HepG2 (cell line): ENCODE results near the gene ANKS1A. TPM values are rescaled to one million over a fixed set of nuclear protein-coding genes. Genes with fewer than 3 reads are reported as not detected.

ENCODE experiments used
- ATAC-seq: fragments of 200-7000 bp; cut with Tn5 transposase; 3 replicates; pipeline ENCODE4 v1.9.1; 2020; ENCODE audit warnings: mild to moderate bottlenecking, moderate library complexity
- BruUV-seq: library from RNA; stranded (reverse); fragments of 400-500 nt; replicated peaks from 2 replicates; lab custom pipeline; 2021; lab: Mats Ljungman, UMichigan
- CTCF ChIA-PET: fragments of 300-600 bp; formaldehyde crosslinking; extraction: SDS; loops from one replicate; lab custom pipeline; 2021; ENCODE audit warnings: low total read pairs, inconsistent platforms, low intra/inter-chr PET ratio; lab: Yijun Ruan, JAX
- POLR2A ChIA-PET: fragments of 350-600 bp; sonication (Branson Sonifier 250); formaldehyde crosslinking; loops from one replicate; lab custom pipeline; 2020; ENCODE audit warnings: antibody characterized with exemption, inconsistent platforms; lab: Yijun Ruan, JAX
- DNase-seq: peaks from one replicate; pipeline ENCODE4 v3.0.0-alpha.2; 2015; ENCODE audit warnings: low spot score
- FAIRE-seq: peaks from 3 replicates; lab custom pipeline; 2011; peaks lifted over from hg19 to GRCh38; lab: Jason Lieb, UNC
- H2AFZ ChIP-seq: one replicate; pipeline ENCODE4 v1.6.1; 2011; ENCODE audit warnings: low read length, inconsistent platforms
- H3K27ac ChIP-seq: fragments of 300-600 bp; 3 replicates; pipeline ENCODE4 v1.8.0; 2011; ENCODE audit warnings: mixed run types, mild to moderate bottlenecking, mixed read lengths, low read length, inconsistent platforms; ENCODE audit not compliant: insufficient read depth; ENCODE audit errors: extremely low read length
- H3K27me3 ChIP-seq, 2 experiments: fragments of 200-600 bp in 1 of 2; 2 replicates in 1 of 2; 3 replicates in 1 of 2; pipeline versions ENCODE4 v1.6.0 to v1.8.0; 2011; ENCODE audit warnings: low read length in 2 of 2, mild to moderate bottlenecking in 2 of 2, moderate library complexity in 2 of 2, inconsistent platforms in 1 of 2; ENCODE audit not compliant: insufficient read depth in 2 of 2, control insufficient read depth in 1 of 2
- H3K36me3 ChIP-seq, 2 experiments: fragments of 200-600 bp in 1 of 2; replicated peaks in 1 of 2; 2 replicates in 1 of 2; 3 replicates in 1 of 2; pipeline versions ENCODE4 v1.5.1 to v1.8.0; 2011; ENCODE audit warnings: low read length in 2 of 2, inconsistent platforms in 1 of 2; ENCODE audit not compliant: insufficient read depth in 2 of 2, control insufficient read depth in 1 of 2
- H3K4me1 ChIP-seq: 2 replicates; pipeline ENCODE4 v1.5.1; 2012; ENCODE audit warnings: low read length, inconsistent platforms; ENCODE audit not compliant: insufficient read depth
- H3K4me2 ChIP-seq: 2 replicates; pipeline ENCODE4 v1.6.0; 2011; ENCODE audit warnings: low read depth, low read length, inconsistent platforms
- H3K4me3 ChIP-seq, 3 experiments: fragments of 200-600 bp in 1 of 3; sonication (generic), shearing (Covaris generic) in 1 of 3; replicated peaks in 1 of 3; 2 replicates each; pipeline ENCODE4 v1.5.1; 2011 to 2016; ENCODE audit warnings: low read length in 3 of 3, inconsistent platforms in 2 of 3, low read depth in 2 of 3, mild to moderate bottlenecking in 2 of 3, control low read depth in 1 of 3, mixed read lengths in 1 of 3; ENCODE audit not compliant: insufficient read depth in 1 of 3
- H3K79me2 ChIP-seq: one replicate; pipeline ENCODE4 v1.6.1; 2011; ENCODE audit warnings: low read length, inconsistent platforms; ENCODE audit not compliant: insufficient read depth
- H3K9ac ChIP-seq: 2 replicates; pipeline ENCODE4 v1.6.0; 2011; ENCODE audit warnings: mild to moderate bottlenecking, low read depth, low read length, inconsistent platforms; ENCODE audit not compliant: insufficient read depth
- H3K9me3 ChIP-seq: 2 replicates; pipeline ENCODE4 v1.5.1; 2012; ENCODE audit warnings: mild to moderate bottlenecking, low read length
- H4K20me1 ChIP-seq: 2 replicates; pipeline ENCODE4 v1.6.0; 2011; ENCODE audit warnings: inconsistent platforms, mild to moderate bottlenecking, low read length, moderate library complexity; ENCODE audit not compliant: insufficient read depth
- ARNT2 ChIP-seq: sonication (generic); formaldehyde crosslinking; IDR thresholded peaks from 2 replicates; pipeline ENCODE4 v1.8.0; 2022; ENCODE audit warnings: mild to moderate bottlenecking, low read depth, missing genetic modification reagents, moderate library complexity
- ASH2L ChIP-seq: fragments of 300-600, 200-600 bp; sonication (generic); IDR thresholded peaks from 2 replicates; pipeline ENCODE4 v1.7.0; 2017; ENCODE audit warnings: low read depth, mild to moderate bottlenecking, moderate library complexity, mixed read lengths, low read length; ENCODE audit not compliant: insufficient read length
- GTF2F1 ChIP-seq: fragments of 150-350 bp; IDR thresholded peaks from 2 replicates; pipeline ENCODE4 v1.6.1; 2014; ENCODE audit warnings: low read length
- HNRNPH1 ChIP-seq: fragments of 200-400 bp; formaldehyde crosslinking; optimal IDR thresholded peaks from 2 replicates; pipeline ENCODE3; 2017; ENCODE audit warnings: mild to moderate bottlenecking, low read depth, low read length
- NAIF1 ChIP-seq: sonication (generic); formaldehyde crosslinking; IDR thresholded peaks from 2 replicates; pipeline ENCODE4 v1.5.0; 2020; ENCODE audit warnings: mild to moderate bottlenecking, missing genetic modification reagents, borderline replicate concordance
- POGK ChIP-seq: sonication (generic); formaldehyde crosslinking; conservative IDR thresholded peaks from 2 replicates; pipeline ENCODE4 v1.8.0; 2022; ENCODE audit warnings: mild to moderate bottlenecking, moderate library complexity, missing genetic modification reagents
- SRSF4 ChIP-seq: fragments of 200-400 bp; formaldehyde crosslinking; IDR thresholded peaks from one replicate; pipeline ENCODE4 v1.6.1; 2018; ENCODE audit warnings: mild to moderate bottlenecking, low read depth, low read length, moderate library complexity; ENCODE audit not compliant: poor library complexity, severe bottlenecking
- TBL1XR1 ChIP-seq: fragments of 150-350 bp; IDR thresholded peaks from 2 replicates; pipeline ENCODE4 v1.6.1; 2014; ENCODE audit warnings: borderline replicate concordance, low read length; ENCODE audit not compliant: partially characterized antibody
- ZFP41 ChIP-seq: sonication (generic); formaldehyde crosslinking; IDR thresholded peaks from 2 replicates; pipeline ENCODE4 v1.4.0; 2020; ENCODE audit warnings: mild to moderate bottlenecking, missing genetic modification reagents, borderline replicate concordance
- ZFX ChIP-seq: sonication (generic); formaldehyde crosslinking; IDR thresholded peaks from 2 replicates; pipeline ENCODE4 v1.4.0; 2020; ENCODE audit warnings: mild to moderate bottlenecking, low read depth, missing genetic modification reagents, moderate library complexity
- ZNF121 ChIP-seq: sonication (generic); formaldehyde crosslinking; IDR thresholded peaks from 2 replicates; pipeline ENCODE4 v1.5.0; 2020; ENCODE audit warnings: mild to moderate bottlenecking, missing genetic modification reagents
- ZNF282 ChIP-seq: fragments of 450-650 bp; IDR thresholded peaks from 2 replicates; pipeline ENCODE4 v1.6.1; 2018; ENCODE audit not compliant: partially characterized antibody
- WGBS: methylation state at CpG from one replicate; pipeline ENCODE4 v1.1.6; 2017; ENCODE audit warnings: low lambda C conversion rate; 5-methylcytosine and 5-hydroxymethylcytosine counted together
- in situ Hi-C: cut with HindIII; loops from 2 replicates; pipeline ENCODE4 v1.10.0; 2017; ENCODE audit warnings: low pct_unique_long_range_greater_than_20kb; ENCODE audit not compliant: extremely low pct_ligation_motif_present
- intact Hi-C: fragments of 100-400 bp; cut with micrococcal nuclease; formaldehyde crosslinking; loops from one replicate; pipeline ENCODE4 v1.10.0; 2022; ENCODE audit not compliant: unreplicated experiment
- polyA plus RNA-seq, 8 experiments: library from polyadenylated mRNA; depleted of rRNA in 3 of 8; stranded (reverse) in 7 of 8; unstranded in 1 of 8; fragments of >200 nt; fragmentation: Illumina TruSeq in 4 of 8; extraction: Trizol in 4 of 8; gene quantifications; 2 replicates each; pipeline versions ENCODE4 v1.2.1 to v1.2.3, GENCODE V29; 2011 to 2016; ENCODE audit warnings: low read depth in 4 of 8, missing spikeins in 1 of 8, mixed read lengths in 1 of 8; ENCODE audit not compliant: insufficient read depth in 1 of 8
- total RNA-seq, 5 experiments: library from RNA; depleted of rRNA; stranded (reverse); fragments of >200 nt; fragmentation: Illumina TruSeq; extraction: Trizol; gene quantifications; 2 replicates each; pipeline ENCODE4 v1.2.3, GENCODE V29; 2016; ENCODE audit warnings: low read depth in 1 of 5

ANKS1A gene
- total and polyA plus RNA-seq, 2 of the 13 experiments (the other 11 are each of a cell fraction or from before 2014, with no cell fraction given) = 7.2 to 15.1 TPM

GRCh38 chr6:34949636-34950035, 60.6 kb downstream of the ANKS1A start:
- no peaks in the 10 kb centered on the region for H3K36me3 ChIP-seq
- no peaks in the 10 kb centered on the region for H3K27me3 ChIP-seq
- FAIRE-seq = no peak
- WGBS = 88% methylated on average over 3 of the region's 3 CpGs
- H3K79me2 ChIP-seq = peaks cover 8% of the 10 kb centered on the region
- H3K4me1 ChIP-seq = peaks cover 45% of the 10 kb centered on the region
- ChIA-PET POLR2A (interaction anchor here (1.0 kb wide), 1 partner anchor 62 kb away, joined by 3 read pairs; the partner anchor contains the start of gene TAF11), CTCF (no interaction called here)
- no peak overlapping the region for H3K27ac ChIP-seq
- no peaks in the 10 kb centered on the region for H3K9me3 ChIP-seq
- no peak overlapping the region for H3K9ac ChIP-seq
- H2AFZ ChIP-seq = no peak overlapping the region
- ATAC-seq = no peak
- intact Hi-C loops (no loop called here), in situ Hi-C loops (no loop called here)
- H3K4me2 ChIP-seq = no peak overlapping the region
- H4K20me1 ChIP-seq = no peaks in the 10 kb centered on the region
- no TSS peak for BruUV-seq
- TF ChIP-seq ARNT2 (CRISPR knock-in tag) = no peak
- TF ChIP-seq ZFP41 (CRISPR knock-in tag) = no peak
- TF ChIP-seq TBL1XR1 = no peak
- TF ChIP-seq ZNF121 (CRISPR knock-in tag) = no peak
- no peak for TF ChIP-seq HNRNPH1
- TF ChIP-seq NAIF1 (CRISPR knock-in tag) = no peak
- no peak for TF ChIP-seq ZNF282
- no peak for TF ChIP-seq GTF2F1
- H3K4me3 ChIP-seq = no peak overlapping the region
- no peak for DNase-seq

GRCh38 chr6:34950849-34951248, 61.8 kb downstream of the ANKS1A start:
- no peak for FAIRE-seq
- Histone ChIP-seq H3K36me3 (no peaks in the 10 kb centered on the region), H2AFZ (no peak overlapping the region), H3K4me3 (no peak overlapping the region), H4K20me1 (no peaks in the 10 kb centered on the region), H3K27me3 (no peaks in the 10 kb centered on the region), H3K4me1 (peaks cover 36% of the 10 kb centered on the region), H3K27ac (no peak overlapping the region), H3K9me3 (no peaks in the 10 kb centered on the region), H3K4me2 (no peak overlapping the region), H3K9ac (no peak overlapping the region), H3K79me2 (peaks cover 11% of the 10 kb centered on the region)
- POLR2A ChIA-PET = interaction anchor here (2.4 kb wide), 1 partner anchor 62 kb away, joined by 10 read pairs; the partner anchor contains the start of genes ANKS1A and TAF11
- no peak for ATAC-seq
- WGBS = 91% methylated on average over 5 of the region's 5 CpGs
- BruUV-seq = no TSS peak
- in situ Hi-C loops (no loop called here), intact Hi-C loops (no loop called here)
- DNase-seq = peak; percentile 30
- CTCF ChIA-PET = no interaction called here
- TF ChIP-seq ASH2L = no peak
- TF ChIP-seq ZFX (CRISPR knock-in tag) = no peak
- TF ChIP-seq POGK (CRISPR knock-in tag) = no peak
- no peak for TF ChIP-seq SRSF4
